Measurements from ENCODE around the gene MANBA.

The MANBA gene

GRCh38 chr4:102638621-102639020 is 122.1 kb downstream of the MANBA start:
- no peak overlapping the region for H3K4me3 ChIP-seq (replicated peaks; ENCODE audit: low read depth, low read length)
- no peak for DNase-seq (ENCODE audit: extremely low read depth, low read depth)
- TF ChIP-seq CTCF (IDR thresholded peaks at IDR 0.05; ENCODE audit: low read depth, low read length, missing control alignments) = no peak

- no peak for TF ChIP-seq CTCF (IDR thresholded peaks at IDR 0.05; ENCODE audit: low read depth, low read length, missing control alignments)
- no peak for DNase-seq (ENCODE audit: extremely low read depth, low read depth)
- H3K4me3 ChIP-seq (replicated peaks; ENCODE audit: low read depth, low read length) = no peak overlapping the region
Observed at GRCh38 chr4:102637391-102637790, 123.4 kb downstream of the MANBA start.

GRCh38 chr4:102633100-102633499 is 127.7 kb downstream of the MANBA start:
- H3K4me3 ChIP-seq (replicated peaks; ENCODE audit: low read depth, low read length) = no peak overlapping the region
- no peak for DNase-seq (ENCODE audit: extremely low read depth, low read depth)
- no peak for TF ChIP-seq CTCF (IDR thresholded peaks at IDR 0.05; ENCODE audit: low read depth, low read length, missing control alignments)

GRCh38 chr4:102632241-102633065 is 128.3 kb downstream of the MANBA start:
- no peak overlapping the region for H3K4me3 ChIP-seq (replicated peaks; ENCODE audit: low read depth, low read length)
- no peak for DNase-seq (ENCODE audit: extremely low read depth, low read depth)
- no peak for TF ChIP-seq CTCF (IDR thresholded peaks at IDR 0.05; ENCODE audit: low read depth, low read length, missing control alignments)

GRCh38 chr4:102631616-102632015 is 129.2 kb downstream of the MANBA start:
- no peak overlapping the region for H3K4me3 ChIP-seq (replicated peaks; ENCODE audit: low read depth, low read length)
- no peak for DNase-seq (ENCODE audit: extremely low read depth, low read depth)
- TF ChIP-seq CTCF (IDR thresholded peaks at IDR 0.05; ENCODE audit: low read depth, low read length, missing control alignments) = no peak

- no peak for TF ChIP-seq CTCF (IDR thresholded peaks at IDR 0.05; ENCODE audit: low read depth, low read length, missing control alignments)
- no peak for DNase-seq (ENCODE audit: extremely low read depth, low read depth)
- no peak overlapping the region for H3K4me3 ChIP-seq (replicated peaks; ENCODE audit: low read depth, low read length)
Observed at GRCh38 chr4:102629673-102630072, 131.1 kb downstream of the MANBA start.
